ENCODE data around the gene BIN2.

Gene BIN2

DNA sequence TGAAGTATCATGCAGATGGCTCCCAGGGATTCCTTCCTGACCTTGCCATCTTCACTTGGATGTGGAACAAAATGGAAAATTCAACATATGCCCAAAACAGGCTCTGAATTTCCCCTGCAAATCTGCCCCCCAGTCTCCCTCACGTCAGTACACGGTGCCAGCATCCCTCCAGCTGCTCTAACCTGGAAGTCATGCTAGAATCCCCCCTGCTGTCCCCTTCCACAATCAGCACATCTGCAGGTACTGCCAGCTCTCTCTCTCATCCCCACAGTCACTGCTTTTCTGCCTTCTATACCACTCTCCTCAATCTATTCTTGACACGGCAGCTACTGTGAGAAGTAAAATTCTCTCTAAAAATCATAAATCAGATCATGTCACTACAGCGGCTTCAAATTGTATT is 45.6 kb upstream of the BIN2 start:
- POLR2A ChIA-PET, result no interaction called here

DNA sequence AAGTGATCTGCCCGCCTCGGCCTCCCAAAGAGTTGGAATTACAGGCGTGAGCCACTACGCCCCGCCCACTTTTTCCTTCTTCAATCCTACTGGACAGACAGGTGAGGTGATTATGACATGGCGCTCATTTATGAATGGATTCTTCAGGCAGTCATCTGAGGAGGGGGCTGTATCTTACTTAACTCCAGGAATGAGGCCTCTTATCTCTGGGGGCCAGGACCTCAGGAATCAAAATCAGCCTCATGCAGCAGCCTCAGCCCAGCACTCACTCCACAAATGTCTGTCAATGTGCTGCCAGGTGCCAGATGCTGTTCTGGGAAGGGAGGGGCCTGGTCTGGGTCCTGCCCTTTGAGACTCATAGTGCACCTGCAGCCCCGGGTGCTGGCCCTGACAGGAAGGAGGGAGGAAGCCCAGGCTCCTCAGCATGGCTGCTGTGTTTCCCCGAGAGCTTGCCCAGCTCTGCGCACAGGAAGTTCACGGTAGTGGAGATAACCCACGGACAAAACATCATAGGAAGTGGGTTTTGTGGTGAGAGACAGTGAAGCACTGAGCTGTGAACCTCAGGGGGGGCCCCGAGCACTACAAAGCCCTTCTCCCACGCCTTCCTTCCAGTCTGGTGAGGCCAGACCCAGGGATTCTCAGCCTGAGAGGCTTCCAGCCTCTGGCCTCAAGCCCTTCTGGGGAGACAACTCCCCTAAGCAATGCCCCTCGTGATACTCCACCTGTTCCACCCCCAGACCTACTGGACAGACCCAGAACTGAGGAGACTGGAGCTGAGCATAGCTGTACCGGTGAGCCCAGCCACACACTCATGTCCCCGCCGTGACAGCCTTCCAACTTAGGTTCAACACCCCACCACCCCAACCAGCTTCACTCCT is 44.9 kb upstream of the BIN2 start:
- POLR2A ChIA-PET, result no interaction called here
- CTCF ChIA-PET, result no interaction called here
- DNase-seq (ENCODE audit: extremely low spot score), result no peak
- TF ChIP-seq FOXM1 (IDR thresholded peaks at IDR 0.05; ENCODE audit: borderline replicate concordance), result no peak
- no peak for TF ChIP-seq ZNF384 (IDR thresholded peaks at IDR 0.05)
- TF ChIP-seq TARDBP (IDR thresholded peaks at IDR 0.05), result no peak
- TF ChIP-seq L3MBTL2 (conservative IDR thresholded peaks at IDR 0.05), result no peak
- no peak for TF ChIP-seq CTBP1 (IDR thresholded peaks at IDR 0.05; ENCODE audit: borderline replicate concordance)
- TF ChIP-seq ARNT (IDR thresholded peaks at IDR 0.05), result no peak
- TF ChIP-seq HDGF (IDR thresholded peaks at IDR 0.05; ENCODE audit: borderline replicate concordance), result no peak
- TF ChIP-seq ELF4 (IDR thresholded peaks at IDR 0.05), result no peak
- TF ChIP-seq FOXK2 (IDR thresholded peaks at IDR 0.05), result no peak
- TF ChIP-seq, protein P1, sequence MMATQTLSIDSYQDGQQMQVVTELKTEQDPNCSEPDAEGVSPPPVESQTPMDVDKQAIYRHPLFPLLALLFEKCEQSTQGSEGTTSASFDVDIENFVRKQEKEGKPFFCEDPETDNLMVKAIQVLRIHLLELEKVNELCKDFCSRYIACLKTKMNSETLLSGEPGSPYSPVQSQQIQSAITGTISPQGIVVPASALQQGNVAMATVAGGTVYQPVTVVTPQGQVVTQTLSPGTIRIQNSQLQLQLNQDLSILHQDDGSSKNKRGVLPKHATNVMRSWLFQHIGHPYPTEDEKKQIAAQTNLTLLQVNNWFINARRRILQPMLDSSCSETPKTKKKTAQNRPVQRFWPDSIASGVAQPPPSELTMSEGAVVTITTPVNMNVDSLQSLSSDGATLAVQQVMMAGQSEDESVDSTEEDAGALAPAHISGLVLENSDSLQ (IDR thresholded peaks at IDR 0.05), result no peak
- no peak for TF ChIP-seq SUZ12 (IDR thresholded peaks at IDR 0.05)
- TF ChIP-seq SP1 (IDR thresholded peaks at IDR 0.05), result no peak
- TF ChIP-seq LEF1 (IDR thresholded peaks at IDR 0.05; ENCODE audit: borderline replicate concordance), result no peak
- TF ChIP-seq BHLHE40 (IDR thresholded peaks at IDR 0.05; ENCODE audit: borderline replicate concordance), result no peak
- no peak for TF ChIP-seq FOXA1 (IDR thresholded peaks at IDR 0.05)
- no peak for TF ChIP-seq NFRKB (IDR thresholded peaks at IDR 0.05)

More for the DNA sequence above, 45.6 kb upstream of the BIN2 start:
- CTCF ChIA-PET, result no interaction called here
- DNase-seq (ENCODE audit: extremely low spot score), result no peak
- TF ChIP-seq FOXA1 (IDR thresholded peaks at IDR 0.05), result no peak

DNA sequence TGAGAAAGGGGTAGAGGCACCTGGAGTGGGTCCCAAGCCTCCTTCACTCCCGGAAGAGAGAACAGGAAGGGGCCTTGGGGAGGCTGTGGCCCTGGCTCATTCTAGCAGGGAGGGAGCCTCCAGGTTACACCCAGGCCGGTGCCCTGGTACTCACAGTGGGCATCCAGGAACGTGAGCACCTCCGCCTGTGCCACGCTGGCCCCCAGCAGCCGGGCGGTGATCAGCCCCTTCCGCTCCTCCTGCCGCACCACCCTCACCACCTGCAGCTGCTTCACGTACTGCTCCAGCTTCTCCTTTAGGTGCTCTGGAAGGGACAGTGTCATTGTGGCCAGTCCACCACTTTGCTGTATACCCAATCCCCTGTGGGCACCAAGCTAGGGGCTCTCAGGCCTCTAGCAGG is 41.3 kb upstream of the BIN2 start:
- DNase-seq (ENCODE audit: extremely low spot score), result no peak
- CTCF ChIA-PET, result no interaction called here
- TF ChIP-seq NFRKB (IDR thresholded peaks at IDR 0.05) (no peak), ARNT (IDR thresholded peaks at IDR 0.05) (no peak), FOXK2 (IDR thresholded peaks at IDR 0.05) (no peak), SP1 (IDR thresholded peaks at IDR 0.05) (no peak), ELF4 (IDR thresholded peaks at IDR 0.05) (no peak), CTBP1 (IDR thresholded peaks at IDR 0.05; ENCODE audit: borderline replicate concordance) (no peak), BHLHE40 (IDR thresholded peaks at IDR 0.05; ENCODE audit: borderline replicate concordance) (no peak), L3MBTL2 (conservative IDR thresholded peaks at IDR 0.05) (no peak), LEF1 (IDR thresholded peaks at IDR 0.05; ENCODE audit: borderline replicate concordance) (no peak), FOXA1 (IDR thresholded peaks at IDR 0.05) (no peak), SUZ12 (IDR thresholded peaks at IDR 0.05) (no peak), ZNF384 (IDR thresholded peaks at IDR 0.05) (no peak), HDGF (IDR thresholded peaks at IDR 0.05; ENCODE audit: borderline replicate concordance) (no peak), TARDBP (IDR thresholded peaks at IDR 0.05) (no peak)
- TF ChIP-seq, protein P1 (IDR thresholded peaks at IDR 0.05), result no peak
- POLR2A ChIA-PET, result no interaction called here

DNA sequence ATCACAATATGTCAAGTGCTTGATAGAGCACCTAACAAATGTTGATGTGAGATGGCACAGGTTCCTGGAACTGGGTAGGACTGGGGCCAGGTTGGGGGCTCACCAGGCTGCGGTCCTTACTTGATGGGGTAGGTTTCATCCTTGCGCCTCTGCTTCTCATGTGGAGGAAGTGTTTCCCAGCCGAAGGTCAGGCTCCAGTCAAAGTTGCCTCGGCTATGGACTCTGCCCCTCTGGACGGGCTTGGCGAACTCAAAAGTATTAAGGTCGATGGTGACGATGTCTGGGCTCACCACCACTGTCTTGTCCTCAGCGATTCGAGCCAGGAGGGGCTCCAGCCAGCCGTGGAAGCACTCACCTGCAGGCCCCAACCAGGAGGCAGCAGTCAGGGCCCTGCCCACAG is 40.0 kb upstream of the BIN2 start:
- ChIA-PET CTCF (no interaction called here), POLR2A (no interaction called here)
- no peak for TF ChIP-seq NFRKB (IDR thresholded peaks at IDR 0.05)
- DNase-seq (ENCODE audit: extremely low spot score), result no peak

DNA sequence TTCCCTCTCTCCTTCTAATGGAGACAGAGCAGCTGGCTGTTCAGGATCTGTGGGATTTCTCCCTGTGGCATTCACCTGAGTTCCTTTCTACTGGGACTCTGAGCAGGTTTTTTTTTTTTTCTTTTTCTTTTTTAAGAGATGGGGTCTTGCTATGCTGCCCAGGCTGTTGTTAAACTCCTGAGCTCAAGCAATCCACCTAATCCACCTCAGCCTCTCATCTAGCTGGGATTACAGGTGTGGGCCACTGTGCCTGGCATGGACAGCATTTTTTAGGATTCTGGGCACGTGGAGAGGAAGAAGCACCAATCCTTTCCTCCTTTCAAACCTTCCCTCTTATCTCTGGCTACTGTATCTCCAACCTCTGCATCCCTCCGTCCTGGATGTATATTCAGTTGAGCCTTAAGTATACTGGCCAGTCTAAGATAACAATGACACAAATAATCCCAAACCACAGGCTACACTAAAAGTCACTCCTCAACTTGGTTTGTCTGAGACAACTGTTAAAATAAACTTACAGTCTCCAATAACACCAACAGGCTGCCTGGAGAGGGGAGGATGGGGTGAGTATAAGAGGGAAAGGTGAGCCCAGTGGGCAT is 38.9 kb upstream of the BIN2 start:
- TF ChIP-seq FOXM1 (IDR thresholded peaks at IDR 0.05; ENCODE audit: borderline replicate concordance), result no peak
- TF ChIP-seq ELF4 (IDR thresholded peaks at IDR 0.05), result no peak
- TF ChIP-seq LEF1 (IDR thresholded peaks at IDR 0.05; ENCODE audit: borderline replicate concordance), result no peak
- TF ChIP-seq FOXA1 (IDR thresholded peaks at IDR 0.05), result no peak
- TF ChIP-seq, protein P1 (IDR thresholded peaks at IDR 0.05), result no peak
- TF ChIP-seq HDGF (IDR thresholded peaks at IDR 0.05; ENCODE audit: borderline replicate concordance), result no peak
- TF ChIP-seq ZNF384 (IDR thresholded peaks at IDR 0.05), result no peak
- no peak for TF ChIP-seq BHLHE40 (IDR thresholded peaks at IDR 0.05; ENCODE audit: borderline replicate concordance)
- TF ChIP-seq TARDBP (IDR thresholded peaks at IDR 0.05), result no peak
- no peak for TF ChIP-seq SUZ12 (IDR thresholded peaks at IDR 0.05)
- no peak for TF ChIP-seq NFRKB (IDR thresholded peaks at IDR 0.05)
- CTCF ChIA-PET, result interaction anchor here (0.6 kb wide), 1 partner anchor 405 kb away, joined by 3 read pairs; no protein-coding TSS in a partner anchor
- POLR2A ChIA-PET, result no interaction called here
- no peak for DNase-seq (ENCODE audit: extremely low spot score)

DNA sequence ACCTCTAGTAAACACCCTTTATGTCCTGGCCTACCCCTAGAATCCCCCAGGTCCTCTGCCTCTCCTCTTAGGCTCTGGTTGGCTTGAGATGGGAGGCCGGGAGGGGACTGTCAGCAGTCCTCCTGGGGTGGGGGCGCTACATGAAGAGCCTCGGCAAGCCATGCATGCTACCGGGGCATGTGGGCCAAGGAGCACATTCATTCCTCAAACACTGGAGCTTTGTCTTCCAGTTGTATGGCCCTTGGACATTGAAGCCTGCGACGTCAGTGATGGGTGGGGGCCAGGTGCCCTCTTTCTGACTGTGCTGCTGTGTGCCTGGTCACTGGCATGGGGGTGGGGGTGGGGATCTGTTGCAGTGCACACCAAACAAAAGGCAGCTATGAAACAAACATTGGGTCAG is 38.3 kb upstream of the BIN2 start:
- no peak for DNase-seq (ENCODE audit: extremely low spot score)
- ChIA-PET POLR2A (no interaction called here), CTCF (no interaction called here)
- TF ChIP-seq, protein P1 (IDR thresholded peaks at IDR 0.05), result no peak
- no peak for TF ChIP-seq FOXK2 (IDR thresholded peaks at IDR 0.05)
- TF ChIP-seq FOXA1 (IDR thresholded peaks at IDR 0.05), result no peak
- no peak for TF ChIP-seq HDGF (IDR thresholded peaks at IDR 0.05; ENCODE audit: borderline replicate concordance)
- no peak for TF ChIP-seq LEF1 (IDR thresholded peaks at IDR 0.05; ENCODE audit: borderline replicate concordance)
- TF ChIP-seq ARNT (IDR thresholded peaks at IDR 0.05), result no peak
- no peak for TF ChIP-seq ZNF384 (IDR thresholded peaks at IDR 0.05)
- no peak for TF ChIP-seq FOXM1 (IDR thresholded peaks at IDR 0.05; ENCODE audit: borderline replicate concordance)
- TF ChIP-seq TARDBP (IDR thresholded peaks at IDR 0.05), result no peak
- no peak for TF ChIP-seq L3MBTL2 (conservative IDR thresholded peaks at IDR 0.05)
- TF ChIP-seq SUZ12 (IDR thresholded peaks at IDR 0.05), result no peak
- TF ChIP-seq CTBP1 (IDR thresholded peaks at IDR 0.05; ENCODE audit: borderline replicate concordance), result no peak
